Hepatocyte (in vitro differentiated cells): ENCODE results near the gene TAS2R4. TPM values are rescaled to one million over a fixed set of nuclear protein-coding genes. Genes with fewer than 3 reads are reported as not detected.

Experiments
- DNase-seq: peaks from one replicate; pipeline ENCODE4 v3.0.0-alpha.2; 2016; ENCODE audit warnings: low spot score
- H2AFZ ChIP-seq: fragments of 200-600 bp; sonication (generic); 2 replicates; pipeline ENCODE4 v1.6.0; 2016; ENCODE audit warnings: antibody characterized with exemption, mild to moderate bottlenecking
- H3K27ac ChIP-seq: fragments of 200-600 bp; sonication (generic); 2 replicates; pipeline ENCODE4 v1.5.1; 2016; ENCODE audit warnings: mild to moderate bottlenecking
- H3K27me3 ChIP-seq: fragments of 200-600 bp; sonication (generic); 2 replicates; pipeline ENCODE4 v1.6.1; 2016
- H3K36me3 ChIP-seq: fragments of 200-600 bp; sonication (generic); replicated peaks from 2 replicates; pipeline ENCODE4 v1.5.1; 2016; ENCODE audit warnings: low read depth; ENCODE audit not compliant: insufficient read depth
- H3K4me1 ChIP-seq: fragments of 200-600 bp; sonication (generic); 2 replicates; pipeline ENCODE4 v1.5.1; 2016; ENCODE audit warnings: mild to moderate bottlenecking, moderate library complexity; ENCODE audit not compliant: insufficient read depth
- H3K4me2 ChIP-seq: fragments of 200-600 bp; sonication (generic); 2 replicates; pipeline ENCODE4 v1.6.0; 2016
- H3K4me3 ChIP-seq: fragments of 200-600 bp; sonication (generic); 2 replicates; pipeline ENCODE4 v1.5.1; 2016; ENCODE audit warnings: mild to moderate bottlenecking
- H3K79me2 ChIP-seq: fragments of 200-600 bp; sonication (generic); 2 replicates; pipeline ENCODE4 v1.6.0; 2017; ENCODE audit warnings: mild to moderate bottlenecking
- H3K9me2 ChIP-seq: fragments of 200-600 bp; sonication (generic); replicated peaks from 2 replicates; pipeline ENCODE4 v1.6.0; 2017; ENCODE audit warnings: mild to moderate bottlenecking; ENCODE audit not compliant: insufficient read depth
- H3K9me3 ChIP-seq: fragments of 200-600 bp; sonication (generic); 2 replicates; pipeline ENCODE4 v1.5.1; 2016; ENCODE audit warnings: low read depth, mild to moderate bottlenecking
- H4K20me1 ChIP-seq: fragments of 200-600 bp; sonication (generic); 2 replicates; pipeline ENCODE4 v1.6.0; 2016; ENCODE audit warnings: mild to moderate bottlenecking; ENCODE audit not compliant: insufficient read depth, poor library complexity, severe bottlenecking
- EZH2 ChIP-seq: fragments of 200-600 bp; sonication (generic); IDR thresholded peaks from 2 replicates; pipeline ENCODE4 v1.6.1; 2016; ENCODE audit warnings: antibody characterized with exemption, mild to moderate bottlenecking, borderline replicate concordance
- EZH2phosphoT487 ChIP-seq: fragments of 200-600 bp; sonication (generic); IDR thresholded peaks from one replicate; pipeline ENCODE4 v1.6.1; 2018; ENCODE audit warnings: antibody characterized with exemption, mild to moderate bottlenecking, low read depth, moderate library complexity; ENCODE audit not compliant: unreplicated experiment, severe bottlenecking
- WGBS: methylation state at CpG from one replicate; pipeline ENCODE4 v1.1.6; 2016; ENCODE audit warnings: low lambda C conversion rate; ENCODE audit errors: missing lambda C conversion rate; 5-methylcytosine and 5-hydroxymethylcytosine counted together
- polyA plus RNA-seq: library from polyadenylated mRNA; unstranded; fragments of >200 nt; fragmentation: Nextera tagmentation; extraction: Ambion mirVana; gene quantifications from 2 replicates; pipeline ENCODE4 v1.2.1, GENCODE V29; 2016
- total RNA-seq: library from RNA; depleted of rRNA; stranded (reverse); fragments of >200 nt; gene quantifications from 2 replicates; pipeline ENCODE4 v1.2.3, GENCODE V29; 2014
- TF ChIP-seq, protein P1 (sequence below): fragments of 200-600 bp; sonication (generic); IDR thresholded peaks from 2 replicates; pipeline ENCODE4 v1.5.1; 2016; ENCODE audit warnings: antibody characterized with exemption, mild to moderate bottlenecking; ENCODE audit not compliant: poor library complexity

Gene TAS2R4, protein sequence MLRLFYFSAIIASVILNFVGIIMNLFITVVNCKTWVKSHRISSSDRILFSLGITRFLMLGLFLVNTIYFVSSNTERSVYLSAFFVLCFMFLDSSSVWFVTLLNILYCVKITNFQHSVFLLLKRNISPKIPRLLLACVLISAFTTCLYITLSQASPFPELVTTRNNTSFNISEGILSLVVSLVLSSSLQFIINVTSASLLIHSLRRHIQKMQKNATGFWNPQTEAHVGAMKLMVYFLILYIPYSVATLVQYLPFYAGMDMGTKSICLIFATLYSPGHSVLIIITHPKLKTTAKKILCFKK
- total RNA-seq (1.9 and 2.6 TPM in 2 replicates), polyA plus RNA-seq (not detected in 2 replicates)

GRCh38 chr7:141776374-141776773 is at the start of gene TAS2R4:
TSS of gene TAS2R4 (plus strand) at chr7:141776674. CDS start at chr7:141778489, 1,815 bp downstream.
- no peak for DNase-seq
- H2AFZ ChIP-seq, result no peak within 1 kb of the TSS
- H3K27ac ChIP-seq, result no peak within 1 kb of the TSS
- H3K36me3 ChIP-seq, result no peaks in the 10 kb centered on the region
- H3K4me3 ChIP-seq, result no peak within 1 kb of the TSS
- no peaks in the 10 kb centered on the region for H3K4me1 ChIP-seq
- H3K9me3 ChIP-seq, result no peaks in the 10 kb centered on the region
- no peak within 1 kb of the TSS for H3K4me2 ChIP-seq
- no peaks in the 10 kb centered on the region for H3K27me3 ChIP-seq
- no peaks in the 10 kb centered on the region for H3K79me2 ChIP-seq
- H3K9me2 ChIP-seq, result no peaks in the 10 kb centered on the region
- no peaks in the 10 kb centered on the region for H4K20me1 ChIP-seq
- TF ChIP-seq, protein P1, sequence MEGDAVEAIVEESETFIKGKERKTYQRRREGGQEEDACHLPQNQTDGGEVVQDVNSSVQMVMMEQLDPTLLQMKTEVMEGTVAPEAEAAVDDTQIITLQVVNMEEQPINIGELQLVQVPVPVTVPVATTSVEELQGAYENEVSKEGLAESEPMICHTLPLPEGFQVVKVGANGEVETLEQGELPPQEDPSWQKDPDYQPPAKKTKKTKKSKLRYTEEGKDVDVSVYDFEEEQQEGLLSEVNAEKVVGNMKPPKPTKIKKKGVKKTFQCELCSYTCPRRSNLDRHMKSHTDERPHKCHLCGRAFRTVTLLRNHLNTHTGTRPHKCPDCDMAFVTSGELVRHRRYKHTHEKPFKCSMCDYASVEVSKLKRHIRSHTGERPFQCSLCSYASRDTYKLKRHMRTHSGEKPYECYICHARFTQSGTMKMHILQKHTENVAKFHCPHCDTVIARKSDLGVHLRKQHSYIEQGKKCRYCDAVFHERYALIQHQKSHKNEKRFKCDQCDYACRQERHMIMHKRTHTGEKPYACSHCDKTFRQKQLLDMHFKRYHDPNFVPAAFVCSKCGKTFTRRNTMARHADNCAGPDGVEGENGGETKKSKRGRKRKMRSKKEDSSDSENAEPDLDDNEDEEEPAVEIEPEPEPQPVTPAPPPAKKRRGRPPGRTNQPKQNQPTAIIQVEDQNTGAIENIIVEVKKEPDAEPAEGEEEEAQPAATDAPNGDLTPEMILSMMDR, result no peak
- TF ChIP-seq EZH2phosphoT487 (no peak), EZH2 (no peak)
- WGBS, result 97% methylated on average over 1 of the region's 1 CpG

DNA sequence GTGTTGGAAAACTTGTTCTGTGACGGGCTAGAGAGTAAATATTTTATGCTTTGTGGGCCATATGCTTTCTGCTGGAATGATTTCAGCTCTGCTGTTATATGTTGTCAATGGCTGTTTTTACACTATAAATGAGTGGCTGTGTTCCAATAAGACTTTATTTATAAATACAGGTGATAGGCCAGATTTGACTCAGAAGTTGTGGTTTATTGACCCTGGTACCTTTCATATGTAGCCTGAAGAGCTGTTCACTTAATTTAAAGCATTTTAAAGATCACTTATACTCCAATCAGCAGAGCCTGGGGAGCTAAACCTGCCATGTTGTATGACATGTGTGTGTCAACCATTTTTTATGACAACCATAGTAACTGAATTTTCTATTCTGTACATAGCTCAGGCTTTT is 47.5 kb upstream of the TAS2R4 start:
- H3K4me2 ChIP-seq, result no peak overlapping the region
- no peak for DNase-seq
- no peaks in the 10 kb centered on the region for H4K20me1 ChIP-seq
- H3K9me3 ChIP-seq, result no peaks in the 10 kb centered on the region
- no peak overlapping the region for H3K27ac ChIP-seq
- no peaks in the 10 kb centered on the region for H3K79me2 ChIP-seq
- WGBS, result 78% methylated on average over 1 of the region's 1 CpG
- no peak overlapping the region for H2AFZ ChIP-seq
- no peak for TF ChIP-seq EZH2phosphoT487
- TF ChIP-seq EZH2, result no peak
- TF ChIP-seq, protein P1, result no peak
- H3K9me2 ChIP-seq, result no peaks in the 10 kb centered on the region
- H3K4me1 ChIP-seq, result no peaks in the 10 kb centered on the region
- H3K36me3 ChIP-seq, result no peaks in the 10 kb centered on the region
- H3K4me3 ChIP-seq, result no peak overlapping the region
- H3K27me3 ChIP-seq, result no peaks in the 10 kb centered on the region

DNA sequence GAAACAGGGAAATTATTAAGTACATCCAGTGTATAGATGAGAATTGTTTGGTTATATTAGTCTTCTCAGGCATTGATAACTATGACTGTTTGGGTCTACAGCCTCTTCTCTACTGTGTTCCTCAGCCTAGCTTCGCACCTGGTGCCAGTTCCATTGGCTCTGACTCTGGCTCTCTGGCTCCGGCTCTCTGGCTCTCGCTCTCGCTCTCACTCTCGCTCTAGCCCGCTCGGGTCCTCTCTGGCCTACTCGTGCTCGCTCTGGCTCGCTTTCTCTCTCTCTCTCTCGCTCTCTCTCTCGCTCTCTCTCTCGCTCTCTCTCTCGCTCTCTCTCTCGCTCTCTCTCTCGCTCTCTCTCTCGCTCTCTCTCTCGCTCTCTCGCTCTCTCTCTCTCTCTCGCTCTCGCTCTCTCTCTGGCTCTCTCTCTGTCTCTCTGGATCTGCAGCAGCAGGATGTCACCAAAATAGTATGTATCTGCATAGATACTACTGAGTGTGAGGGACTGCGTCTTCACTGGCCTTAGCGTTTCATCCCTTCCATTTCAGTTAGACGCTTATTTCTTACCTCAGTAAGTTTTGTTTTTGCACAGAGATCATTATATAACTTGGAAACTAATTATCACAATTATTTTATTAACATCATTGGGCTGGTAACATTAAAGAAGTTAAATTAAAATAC is 44.9 kb upstream of the TAS2R4 start:
- Histone ChIP-seq H3K4me2 (no peak overlapping the region), H3K27ac (no peak overlapping the region), H3K36me3 (no peaks in the 10 kb centered on the region), H4K20me1 (no peaks in the 10 kb centered on the region), H3K79me2 (no peaks in the 10 kb centered on the region), H2AFZ (no peak overlapping the region), H3K27me3 (no peaks in the 10 kb centered on the region), H3K9me2 (no peaks in the 10 kb centered on the region), H3K9me3 (no peaks in the 10 kb centered on the region), H3K4me3 (no peak overlapping the region), H3K4me1 (no peaks in the 10 kb centered on the region)
- DNase-seq, result no peak
- 85% methylated on average over 15 of the region's 24 CpGs for WGBS
- TF ChIP-seq EZH2 (no peak), EZH2phosphoT487 (no peak)
- TF ChIP-seq, protein P1, result no peak
